Loucy (cell line): ENCODE measurements around the gene SLX4IP.

Experiments
- H2AFZ ChIP-seq: fragments of 200-600 bp; sonication (generic); 2 replicates; pipeline ENCODE4 v1.6.0; 2016; ENCODE audit warnings: antibody characterized with exemption, mild to moderate bottlenecking, low read length, moderate library complexity
- H3F3A ChIP-seq: fragments of 200-600 bp; 2 replicates; pipeline ENCODE4 v1.6.0; 2016; ENCODE audit warnings: antibody characterized with exemption, low read depth, mild to moderate bottlenecking
- H3K27me3 ChIP-seq: fragments of 200-600 bp; sonication (generic); 2 replicates; pipeline ENCODE4 v1.6.1; 2014; ENCODE audit warnings: low read length, mild to moderate bottlenecking; ENCODE audit not compliant: insufficient read depth, poor library complexity, severe bottlenecking
- H3K36me3 ChIP-seq: fragments of 200-600 bp; sonication (generic); 2 replicates; pipeline ENCODE4 v1.6.1; 2016; ENCODE audit warnings: low read length; ENCODE audit not compliant: insufficient read depth
- H3K4me1 ChIP-seq: fragments of 200-600 bp; sonication (generic); 2 replicates; pipeline ENCODE4 v1.5.1; 2014; ENCODE audit warnings: low read length, mild to moderate bottlenecking; ENCODE audit not compliant: insufficient read depth, poor library complexity, severe bottlenecking
- H3K4me2 ChIP-seq: fragments of 200-600 bp; sonication (generic); 2 replicates; pipeline ENCODE4 v1.6.0; 2014; ENCODE audit warnings: antibody characterized with exemption, low read length, low read depth, mild to moderate bottlenecking; ENCODE audit not compliant: poor library complexity, severe bottlenecking
- H3K4me3 ChIP-seq: fragments of 200-600 bp; sonication (generic); 2 replicates; pipeline ENCODE4 v1.5.1; 2014; ENCODE audit warnings: low read length, mild to moderate bottlenecking, mixed read lengths; ENCODE audit not compliant: poor library complexity, severe bottlenecking
- H3K79me2 ChIP-seq: fragments of 200-600 bp; sonication (generic); 2 replicates; pipeline ENCODE4 v1.6.1; 2014; ENCODE audit warnings: low read length; ENCODE audit not compliant: insufficient read depth
- H3K9ac ChIP-seq: fragments of 200-600 bp; sonication (generic); 2 replicates; pipeline ENCODE4 v1.6.0; 2014; ENCODE audit warnings: mild to moderate bottlenecking, low read depth, low read length, moderate library complexity; ENCODE audit not compliant: poor library complexity, severe bottlenecking
- H3K9me2 ChIP-seq: fragments of 200-600 bp; sonication (generic); replicated peaks from 2 replicates; pipeline ENCODE4 v1.6.1; 2016; ENCODE audit warnings: low read depth, low read length, mixed read lengths
- H3K9me3 ChIP-seq: fragments of 200-600 bp; sonication (generic); 2 replicates; pipeline ENCODE4 v1.6.1; 2014; ENCODE audit warnings: mild to moderate bottlenecking, antibody characterized with exemption, low read length, low read depth; ENCODE audit not compliant: insufficient read depth
- H4K20me1 ChIP-seq: fragments of 200-600 bp; sonication (generic); 2 replicates; pipeline ENCODE4 v1.6.0; 2014; ENCODE audit warnings: antibody characterized with exemption, low read length, mild to moderate bottlenecking; ENCODE audit not compliant: insufficient read depth, poor library complexity, severe bottlenecking
- EZH2phosphoT487 ChIP-seq: fragments of 200-600 bp; IDR thresholded peaks from 2 replicates; pipeline ENCODE4 v1.6.1; 2018; ENCODE audit warnings: antibody characterized with exemption, mild to moderate bottlenecking, moderate library complexity, borderline replicate concordance
- TF ChIP-seq, protein P1 (sequence below): fragments of 200-600 bp; sonication (generic); conservative IDR thresholded peaks from 2 replicates; pipeline ENCODE4 v1.5.1; 2014; ENCODE audit warnings: mild to moderate bottlenecking, antibody characterized with exemption, low read length

The SLX4IP gene

GRCh38 chr20:10483691-10484090, 48.6 kb downstream of the SLX4IP start:
- no peaks in the 10 kb centered on the region for H4K20me1 ChIP-seq
- no peak overlapping the region for H3K4me3 ChIP-seq
- TF ChIP-seq, protein P1, sequence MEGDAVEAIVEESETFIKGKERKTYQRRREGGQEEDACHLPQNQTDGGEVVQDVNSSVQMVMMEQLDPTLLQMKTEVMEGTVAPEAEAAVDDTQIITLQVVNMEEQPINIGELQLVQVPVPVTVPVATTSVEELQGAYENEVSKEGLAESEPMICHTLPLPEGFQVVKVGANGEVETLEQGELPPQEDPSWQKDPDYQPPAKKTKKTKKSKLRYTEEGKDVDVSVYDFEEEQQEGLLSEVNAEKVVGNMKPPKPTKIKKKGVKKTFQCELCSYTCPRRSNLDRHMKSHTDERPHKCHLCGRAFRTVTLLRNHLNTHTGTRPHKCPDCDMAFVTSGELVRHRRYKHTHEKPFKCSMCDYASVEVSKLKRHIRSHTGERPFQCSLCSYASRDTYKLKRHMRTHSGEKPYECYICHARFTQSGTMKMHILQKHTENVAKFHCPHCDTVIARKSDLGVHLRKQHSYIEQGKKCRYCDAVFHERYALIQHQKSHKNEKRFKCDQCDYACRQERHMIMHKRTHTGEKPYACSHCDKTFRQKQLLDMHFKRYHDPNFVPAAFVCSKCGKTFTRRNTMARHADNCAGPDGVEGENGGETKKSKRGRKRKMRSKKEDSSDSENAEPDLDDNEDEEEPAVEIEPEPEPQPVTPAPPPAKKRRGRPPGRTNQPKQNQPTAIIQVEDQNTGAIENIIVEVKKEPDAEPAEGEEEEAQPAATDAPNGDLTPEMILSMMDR, result no peak
- no peak for TF ChIP-seq EZH2phosphoT487

DNA sequence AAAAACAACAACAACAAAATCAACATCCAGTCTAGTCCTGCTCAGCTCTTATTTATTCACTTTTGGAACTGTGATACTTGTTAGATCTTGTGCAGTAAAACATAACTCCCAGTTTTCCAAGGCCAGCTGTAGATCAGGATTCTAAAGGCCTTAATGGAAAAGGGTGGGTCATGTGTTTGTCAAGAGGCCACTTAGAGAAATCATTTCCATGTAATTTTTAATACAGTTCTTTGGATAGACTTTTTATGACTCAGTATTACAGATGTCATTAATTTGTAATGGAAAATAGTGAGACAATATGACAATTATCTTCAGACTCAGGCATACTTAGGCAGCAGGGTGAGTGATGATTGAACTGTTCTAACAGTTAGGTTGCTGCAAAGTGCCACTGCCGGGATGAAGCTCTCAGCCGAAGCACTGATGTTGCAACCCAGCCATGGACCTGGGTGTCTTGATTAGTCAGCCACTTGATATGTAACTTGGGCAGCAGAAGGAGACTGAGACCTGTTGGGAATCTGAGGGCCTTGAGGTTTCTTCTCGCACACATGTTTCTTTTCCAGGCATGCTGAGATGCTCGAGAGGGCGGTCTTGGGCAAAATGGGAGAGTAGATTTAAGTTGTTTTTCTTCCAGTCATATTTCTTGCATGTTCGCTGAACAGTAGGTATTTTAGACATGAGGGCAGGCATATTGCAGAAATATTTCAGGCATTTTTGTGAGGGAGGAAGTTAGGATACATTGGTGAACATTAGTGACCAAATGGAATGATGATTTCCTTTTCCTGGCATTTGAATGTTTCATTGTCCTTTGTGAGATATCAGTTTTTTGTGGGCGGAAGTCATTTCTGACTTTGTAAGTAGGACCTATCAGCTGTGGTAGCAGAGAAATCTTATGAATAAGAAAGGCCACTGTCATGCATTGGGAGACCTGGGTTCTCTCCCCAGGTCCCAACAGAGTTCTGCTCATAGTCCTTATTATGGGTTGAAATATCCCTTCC, 52.3 kb downstream of the SLX4IP start:
- Histone ChIP-seq H3F3A (no peaks in the 10 kb centered on the region), H3K36me3 (no peaks in the 10 kb centered on the region), H3K4me1 (peaks cover 77% of the 10 kb centered on the region), H3K4me2 (no peak overlapping the region), H3K9ac (no peak overlapping the region), H4K20me1 (no peaks in the 10 kb centered on the region), H2AFZ (no peak overlapping the region), H3K9me3 (no peaks in the 10 kb centered on the region), H3K9me2 (no peaks in the 10 kb centered on the region), H3K27me3 (no peaks in the 10 kb centered on the region), H3K79me2 (peaks cover 25% of the 10 kb centered on the region; the same call in 1 of the 2 replicates), H3K4me3 (no peak overlapping the region)
- no peak for TF ChIP-seq EZH2phosphoT487
- TF ChIP-seq, protein P1, result no peak

More at GRCh38 chr20:10483691-10484090, 48.6 kb downstream of the SLX4IP start:
- Histone ChIP-seq H3K27me3 (no peaks in the 10 kb centered on the region), H2AFZ (no peak overlapping the region), H3K9me2 (no peaks in the 10 kb centered on the region), H3K4me2 (peak overlapping the region; percentile 57), H3F3A (no peaks in the 10 kb centered on the region), H3K4me1 (peaks cover 54% of the 10 kb centered on the region), H3K9ac (no peak overlapping the region), H3K9me3 (no peaks in the 10 kb centered on the region), H3K79me2 (peaks cover 20% of the 10 kb centered on the region; the same call in 1 of the 2 replicates), H3K36me3 (no peaks in the 10 kb centered on the region)

DNA sequence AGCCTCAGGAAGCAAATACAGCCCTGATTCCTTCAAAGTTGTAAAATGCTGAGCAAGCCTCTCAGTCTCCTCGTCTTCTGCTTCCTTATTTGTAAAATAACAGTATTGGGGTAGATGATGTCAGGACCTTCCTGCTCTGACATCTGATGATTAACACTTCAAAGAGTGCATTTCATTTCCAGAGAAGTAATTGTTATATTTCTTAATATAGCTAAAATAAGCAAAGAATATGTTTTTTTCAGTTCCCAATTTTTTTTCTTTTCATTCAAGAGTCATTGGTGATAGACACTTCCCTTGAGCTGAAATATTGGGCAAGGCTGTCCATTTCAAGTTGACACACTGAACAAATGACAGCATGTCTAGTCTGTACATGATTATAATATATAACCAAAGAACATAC, 53.4 kb downstream of the SLX4IP start:
- H3K9ac ChIP-seq, result no peak overlapping the region

More for the DNA sequence above, 53.4 kb downstream of the SLX4IP start:
- no peak overlapping the region for H2AFZ ChIP-seq
- H3K36me3 ChIP-seq, result no peaks in the 10 kb centered on the region
- 0 out of 2 replicates have a peak, but pooled peaks cover 2% of the 10 kb centered on the region for H3F3A ChIP-seq
- no peaks in the 10 kb centered on the region for H3K9me3 ChIP-seq
- TF ChIP-seq, protein P1, result no peak
- no peak for TF ChIP-seq EZH2phosphoT487
- no peaks in the 10 kb centered on the region for H4K20me1 ChIP-seq
- no peak overlapping the region for H3K4me3 ChIP-seq
- H3K27me3 ChIP-seq, result no peaks in the 10 kb centered on the region
- peaks cover 27% of the 10 kb centered on the region for H3K79me2 ChIP-seq
- no peak overlapping the region for H3K4me2 ChIP-seq
- no peaks in the 10 kb centered on the region for H3K9me2 ChIP-seq
- peaks cover 68% of the 10 kb centered on the region for H3K4me1 ChIP-seq
